Colonic mucosa (tissue), 4 donors: ENCODE measurements around the gene LOXHD1. TPM values are rescaled to one million over a fixed set of nuclear protein-coding genes. Genes with fewer than 3 reads are reported as not detected.

Source experiments
- DNase-seq: peaks from one replicate; pipeline ENCODE4 v3.0.0-alpha.2; 2020
- H3K27ac ChIP-seq: fragments of 200-600 bp; one replicate; pipeline ENCODE4 v1.8.0; 2021
- H3K27me3 ChIP-seq: fragments of 200-600 bp; one replicate; pipeline ENCODE4 v1.8.0; 2021
- H3K36me3 ChIP-seq: fragments of 200-600 bp; one replicate; pipeline ENCODE4 v1.8.0; 2021
- H3K4me1 ChIP-seq: fragments of 200-600 bp; one replicate; pipeline ENCODE4 v1.8.0; 2021; ENCODE audit warnings: mild to moderate bottlenecking
- H3K4me3 ChIP-seq: fragments of 200-600 bp; one replicate; pipeline ENCODE4 v1.8.0; 2021
- H3K9ac ChIP-seq, 2 donors: one replicate each; pipeline ENCODE4 v1.7.0; 2013; ENCODE audit warnings: control low read depth in 2 of 2, low read depth in 2 of 2, low read length in 2 of 2
- H3K9me3 ChIP-seq: fragments of 200-600 bp; one replicate; pipeline ENCODE4 v1.8.0; 2021
- CTCF ChIP-seq: fragments of 200-600 bp; IDR thresholded peaks from one replicate; pipeline ENCODE4 v1.8.0; 2022; ENCODE audit warnings: antibody characterized with exemption, mild to moderate bottlenecking
- intact Hi-C: fragments of 100-400 bp; cut with DNase I; formaldehyde crosslinking; loops from one replicate; pipeline ENCODE4 v1.14.1; 2022
- total RNA-seq, 2 donors: library from RNA; stranded (reverse); fragmentation: NEBNext Ultra II Directional in 1 of 2; extraction: Animal tissue kit (Norgen Biotek cat#: 25700) in 1 of 2; gene quantifications; one replicate each; pipeline ENCODE4 v1.2.1, GENCODE V29; 2021
- donor health status: healthy.
- donor health status: DM: no; HTN: no; CAD: no.
- donor health status: DM: no; HTN: no; CAD: no.

LOXHD1 gene
- total RNA-seq, 2 donors from 2014 or later = not detected

- intact Hi-C loops = loop anchor here (5.0 kb wide), 2 partner anchors 377 to 512 kb away; no protein-coding TSS in a partner anchor
Observed at GRCh38 chr18:46659484-46659883, 2.5 kb upstream of the LOXHD1 start.

GRCh38 chr18:46656326-46657114 lies 500 bp downstream of the LOXHD1 start:
- no peak overlapping the region for H3K4me3 ChIP-seq
- no peaks in the 10 kb centered on the region for H3K4me1 ChIP-seq
- no peaks in the 10 kb centered on the region for H3K9me3 ChIP-seq
- TF ChIP-seq CTCF = no peak
- H3K36me3 ChIP-seq = no peaks in the 10 kb centered on the region
- H3K9ac ChIP-seq = no peak overlapping the region
- no peak overlapping the region for H3K27ac ChIP-seq
- H3K27me3 ChIP-seq = no peaks in the 10 kb centered on the region
- intact Hi-C loops = loop anchor here (5.0 kb wide), 2 partner anchors 374 to 509 kb away; no protein-coding TSS in a partner anchor
- DNase-seq = no peak

More at GRCh38 chr18:46659484-46659883, 2.5 kb upstream of the LOXHD1 start:
- no peak overlapping the region for H3K9ac ChIP-seq
- no peaks in the 10 kb centered on the region for H3K36me3 ChIP-seq
- H3K4me1 ChIP-seq = no peaks in the 10 kb centered on the region
- H3K27me3 ChIP-seq = no peaks in the 10 kb centered on the region
- H3K27ac ChIP-seq = no peak overlapping the region
- H3K4me3 ChIP-seq = no peak overlapping the region
- TF ChIP-seq CTCF = no peak
- H3K9me3 ChIP-seq = no peaks in the 10 kb centered on the region
- DNase-seq = no peak

- TF ChIP-seq CTCF = no peak
- H3K27ac ChIP-seq = no peak overlapping the region
- no peak overlapping the region for H3K9ac ChIP-seq
- intact Hi-C loops = no loop called here
- H3K27me3 ChIP-seq = no peaks in the 10 kb centered on the region
- H3K4me3 ChIP-seq = no peak overlapping the region
- no peaks in the 10 kb centered on the region for H3K36me3 ChIP-seq
- DNase-seq = no peak
- no peaks in the 10 kb centered on the region for H3K9me3 ChIP-seq
- H3K4me1 ChIP-seq = no peaks in the 10 kb centered on the region
Observed at GRCh38 chr18:46652372-46652771, 4.6 kb downstream of the LOXHD1 start.

GRCh38 chr18:46650681-46651080 lies 6.3 kb downstream of the LOXHD1 start:
- Histone ChIP-seq H3K4me3 (no peak overlapping the region), H3K27ac (no peak overlapping the region), H3K9me3 (no peaks in the 10 kb centered on the region), H3K9ac (no peak overlapping the region), H3K36me3 (no peaks in the 10 kb centered on the region), H3K4me1 (no peaks in the 10 kb centered on the region), H3K27me3 (no peaks in the 10 kb centered on the region)
- no peak for TF ChIP-seq CTCF
- no peak for DNase-seq
- intact Hi-C loops = no loop called here

GRCh38 chr18:46649071-46649862 lies 7.8 kb downstream of the LOXHD1 start:
- no peak for TF ChIP-seq CTCF
- Histone ChIP-seq H3K27me3 (no peaks in the 10 kb centered on the region), H3K9ac (no peak overlapping the region), H3K36me3 (no peaks in the 10 kb centered on the region), H3K4me1 (no peaks in the 10 kb centered on the region), H3K27ac (no peak overlapping the region), H3K9me3 (no peaks in the 10 kb centered on the region), H3K4me3 (no peak overlapping the region)
- intact Hi-C loops = no loop called here
- no peak for DNase-seq
